ENCODE measurements around the gene RAE1. TPM values are rescaled to one million over a fixed set of nuclear protein-coding genes. Genes with fewer than 3 reads are reported as not detected.

RAE1 gene
- total and polyA plus RNA-seq, 4 donors, result 3.6 to 19.4 (median 10.8) TPM

GRCh38 chr20:57404006-57404405 is 53.0 kb downstream of the RAE1 start:
- no peak for ATAC-seq (ENCODE audit: low FRiP score)
- H3K27me3 ChIP-seq (ENCODE audit: control insufficient read depth in 1 of 2, insufficient read depth in 2 of 2, low read length in 1 of 2), result no peaks in the 10 kb centered on the region
- no peak overlapping the region for H3K27ac ChIP-seq (ENCODE audit: low read depth in 1 of 2, low read length in 2 of 2)
- no peaks in the 10 kb centered on the region for H3K4me1 ChIP-seq (ENCODE audit: control insufficient read depth in 1 of 2, insufficient read depth in 2 of 2, low read length in 2 of 2)
- DNase-seq, result peak in 1 of 2 donors; percentile 40
- no peaks in the 10 kb centered on the region for H3K9me3 ChIP-seq (ENCODE audit: control insufficient read depth, low read length)
- peaks cover 0 to 4% of the 10 kb centered on the region in 2 donors for H3K36me3 ChIP-seq (ENCODE audit: control insufficient read depth in 1 of 2, insufficient read depth in 2 of 2, low read length in 1 of 2)
- intact Hi-C loops (cut with DNase I), result no loop called here
- WGBS, 2 donors, result 95% methylated on average over 11 of the region's 11 CpGs
- H3K4me3 ChIP-seq (ENCODE audit: low read length in 2 of 2), result no peak overlapping the region

GRCh38 chr20:57404419-57405072 is 53.5 kb downstream of the RAE1 start:
- Histone ChIP-seq H3K4me3 (ENCODE audit: low read length in 2 of 2) (no peak overlapping the region), H3K27ac (ENCODE audit: low read depth in 1 of 2, low read length in 2 of 2) (no peak overlapping the region), H3K27me3 (ENCODE audit: control insufficient read depth in 1 of 2, insufficient read depth in 2 of 2, low read length in 1 of 2) (no peaks in the 10 kb centered on the region), H3K4me1 (ENCODE audit: control insufficient read depth in 1 of 2, insufficient read depth in 2 of 2, low read length in 2 of 2) (no peaks in the 10 kb centered on the region), H3K9me3 (ENCODE audit: control insufficient read depth, low read length) (no peaks in the 10 kb centered on the region), H3K36me3 (ENCODE audit: control insufficient read depth in 1 of 2, insufficient read depth in 2 of 2, low read length in 1 of 2) (peaks cover 0 to 4% of the 10 kb centered on the region in 2 donors)
- intact Hi-C loops (cut with DNase I), result no loop called here
- no peak for ATAC-seq (ENCODE audit: low FRiP score)
- DNase-seq, result peak; percentile 37 to 73
- WGBS, 2 donors, result 94 to 95% methylated on average over 21 to 22 of the region's 22 CpGs

GRCh38 chr20:57405236-57406016 is 54.4 kb downstream of the RAE1 start:
- H3K4me3 ChIP-seq (ENCODE audit: low read length in 2 of 2), result no peak overlapping the region
- DNase-seq (no peak), ATAC-seq (ENCODE audit: low FRiP score) (no peak)
- H3K27ac ChIP-seq (ENCODE audit: low read depth in 1 of 2, low read length in 2 of 2), result no peak overlapping the region
- 90 to 92% methylated on average over 18 of the region's 18 CpGs for WGBS, 2 donors
- intact Hi-C loops (cut with DNase I), result no loop called here
- H3K4me1 ChIP-seq (ENCODE audit: control insufficient read depth in 1 of 2, insufficient read depth in 2 of 2, low read length in 2 of 2), result no peaks in the 10 kb centered on the region
- no peaks in the 10 kb centered on the region for H3K9me3 ChIP-seq (ENCODE audit: control insufficient read depth, low read length)
- peaks cover 0 to 4% of the 10 kb centered on the region in 2 donors for H3K36me3 ChIP-seq (ENCODE audit: control insufficient read depth in 1 of 2, insufficient read depth in 2 of 2, low read length in 1 of 2)
- no peaks in the 10 kb centered on the region for H3K27me3 ChIP-seq (ENCODE audit: control insufficient read depth in 1 of 2, insufficient read depth in 2 of 2, low read length in 1 of 2)

GRCh38 chr20:57407541-57407956 is 56.5 kb downstream of the RAE1 start:
- Histone ChIP-seq H3K4me3 (ENCODE audit: low read length in 2 of 2) (no peak overlapping the region), H3K9me3 (ENCODE audit: control insufficient read depth, low read length) (no peaks in the 10 kb centered on the region), H3K27me3 (ENCODE audit: control insufficient read depth in 1 of 2, insufficient read depth in 2 of 2, low read length in 1 of 2) (no peaks in the 10 kb centered on the region), H3K36me3 (ENCODE audit: control insufficient read depth in 1 of 2, insufficient read depth in 2 of 2, low read length in 1 of 2) (peaks cover 0 to 4% of the 10 kb centered on the region in 2 donors), H3K27ac (ENCODE audit: low read depth in 1 of 2, low read length in 2 of 2) (no peak overlapping the region), H3K4me1 (ENCODE audit: control insufficient read depth in 1 of 2, insufficient read depth in 2 of 2, low read length in 2 of 2) (no peaks in the 10 kb centered on the region)
- DNase-seq (no peak), ATAC-seq (ENCODE audit: low FRiP score) (no peak)
- intact Hi-C loops (cut with DNase I), result no loop called here
- WGBS, 2 donors, result 96% methylated on average over 29 of the region's 29 CpGs

GRCh38 chr20:57408131-57408530 is 57.1 kb downstream of the RAE1 start:
- Histone ChIP-seq H3K9me3 (ENCODE audit: control insufficient read depth, low read length) (no peaks in the 10 kb centered on the region), H3K27me3 (ENCODE audit: control insufficient read depth in 1 of 2, insufficient read depth in 2 of 2, low read length in 1 of 2) (no peaks in the 10 kb centered on the region), H3K4me3 (ENCODE audit: low read length in 2 of 2) (no peak overlapping the region), H3K4me1 (ENCODE audit: control insufficient read depth in 1 of 2, insufficient read depth in 2 of 2, low read length in 2 of 2) (no peaks in the 10 kb centered on the region), H3K36me3 (ENCODE audit: control insufficient read depth in 1 of 2, insufficient read depth in 2 of 2, low read length in 1 of 2) (peaks cover 0 to 4% of the 10 kb centered on the region in 2 donors), H3K27ac (ENCODE audit: low read depth in 1 of 2, low read length in 2 of 2) (no peak overlapping the region)
- 18 to 29% methylated on average over 13 of the region's 13 CpGs for WGBS, 2 donors
- intact Hi-C loops (cut with DNase I), result no loop called here
- DNase-seq (no peak), ATAC-seq (ENCODE audit: low FRiP score) (peak; percentile 4)

GRCh38 chr20:57408536-57409233 is 57.6 kb downstream of the RAE1 start:
- no peak overlapping the region for H3K4me3 ChIP-seq (ENCODE audit: low read length in 2 of 2)
- 15% methylated on average over 29 of the region's 29 CpGs for WGBS, 2 donors
- intact Hi-C loops (cut with DNase I), result no loop called here
- H3K36me3 ChIP-seq (ENCODE audit: control insufficient read depth in 1 of 2, insufficient read depth in 2 of 2, low read length in 1 of 2), result peaks cover 0 to 4% of the 10 kb centered on the region in 2 donors
- peak overlapping the region; percentile 1 to 34 for H3K27ac ChIP-seq (ENCODE audit: low read depth in 1 of 2, low read length in 2 of 2)
- ATAC-seq (ENCODE audit: low FRiP score) (peak; percentile 23), DNase-seq (no peak)
- H3K9me3 ChIP-seq (ENCODE audit: control insufficient read depth, low read length), result no peaks in the 10 kb centered on the region
- no peaks in the 10 kb centered on the region for H3K4me1 ChIP-seq (ENCODE audit: control insufficient read depth in 1 of 2, insufficient read depth in 2 of 2, low read length in 2 of 2)
- no peaks in the 10 kb centered on the region for H3K27me3 ChIP-seq (ENCODE audit: control insufficient read depth in 1 of 2, insufficient read depth in 2 of 2, low read length in 1 of 2)

- Histone ChIP-seq H3K36me3 (ENCODE audit: control insufficient read depth in 1 of 2, insufficient read depth in 2 of 2, low read length in 1 of 2) (peaks cover 0 to 4% of the 10 kb centered on the region in 2 donors), H3K4me1 (ENCODE audit: control insufficient read depth in 1 of 2, insufficient read depth in 2 of 2, low read length in 2 of 2) (no peaks in the 10 kb centered on the region), H3K4me3 (ENCODE audit: low read length in 2 of 2) (no peak overlapping the region), H3K27me3 (ENCODE audit: control insufficient read depth in 1 of 2, insufficient read depth in 2 of 2, low read length in 1 of 2) (no peaks in the 10 kb centered on the region), H3K9me3 (ENCODE audit: control insufficient read depth, low read length) (no peaks in the 10 kb centered on the region), H3K27ac (ENCODE audit: low read depth in 1 of 2, low read length in 2 of 2) (no peak overlapping the region)
- DNase-seq (no peak), ATAC-seq (ENCODE audit: low FRiP score) (peak; percentile 17)
- intact Hi-C loops (cut with DNase I), result no loop called here
- WGBS, 2 donors, result 18 to 22% methylated on average over 16 of the region's 16 CpGs
These were observed 58.2 kb downstream of the RAE1 start for GRCh38 chr20:57409316-57409671.

- intact Hi-C loops (cut with DNase I), result no loop called here
- ATAC-seq (ENCODE audit: low FRiP score) (no peak), DNase-seq (no peak)
- WGBS, 2 donors, result 79 to 83% methylated on average over 14 of the region's 14 CpGs
- Histone ChIP-seq H3K27me3 (ENCODE audit: control insufficient read depth in 1 of 2, insufficient read depth in 2 of 2, low read length in 1 of 2) (no peaks in the 10 kb centered on the region), H3K27ac (ENCODE audit: low read depth in 1 of 2, low read length in 2 of 2) (no peak overlapping the region), H3K4me1 (ENCODE audit: control insufficient read depth in 1 of 2, insufficient read depth in 2 of 2, low read length in 2 of 2) (no peaks in the 10 kb centered on the region), H3K36me3 (ENCODE audit: control insufficient read depth in 1 of 2, insufficient read depth in 2 of 2, low read length in 1 of 2) (peaks cover 0 to 4% of the 10 kb centered on the region in 2 donors), H3K4me3 (ENCODE audit: low read length in 2 of 2) (no peak overlapping the region), H3K9me3 (ENCODE audit: control insufficient read depth, low read length) (no peaks in the 10 kb centered on the region)
These were observed 58.8 kb downstream of the RAE1 start for GRCh38 chr20:57409672-57410397.
